Neural progenitor cell (in vitro differentiated cells): Measurements from ENCODE around the gene NARS2. TPM values are rescaled to one million over a fixed set of nuclear protein-coding genes. Genes with fewer than 3 reads are reported as not detected.

Source experiments
- DNase-seq: peaks from one replicate; pipeline ENCODE4 v3.0.0-alpha.2; 2016; ENCODE audit warnings: low spot score
- H2AFZ ChIP-seq: fragments of 200-600 bp; sonication (generic); replicated peaks from 2 replicates; pipeline ENCODE4 v1.6.1; 2016; ENCODE audit warnings: antibody characterized with exemption
- H3F3A ChIP-seq: fragments of 200-600 bp; sonication (generic); 2 replicates; pipeline ENCODE4 v1.6.1; 2016; ENCODE audit warnings: antibody characterized with exemption, low read depth
- H3K27ac ChIP-seq: fragments of 200-600 bp; sonication (generic); 2 replicates; pipeline ENCODE4 v1.5.1; 2016; ENCODE audit warnings: mild to moderate bottlenecking
- H3K27me3 ChIP-seq: fragments of 200-600 bp; sonication (generic); 2 replicates; pipeline ENCODE4 v1.6.1; 2016; ENCODE audit warnings: mild to moderate bottlenecking, moderate library complexity
- H3K36me3 ChIP-seq: fragments of 200-600 bp; sonication (generic); 2 replicates; pipeline ENCODE4 v1.5.1; 2016
- H3K4me1 ChIP-seq: fragments of 200-600 bp; sonication (generic); 2 replicates; pipeline ENCODE4 v1.6.1; 2016; ENCODE audit warnings: mixed run types
- H3K4me2 ChIP-seq: fragments of 200-600 bp; sonication (generic); 2 replicates; pipeline ENCODE4 v1.6.1; 2016
- H3K4me3 ChIP-seq: fragments of 200-600 bp; sonication (generic); 2 replicates; pipeline ENCODE4 v1.5.1; 2016
- H3K79me2 ChIP-seq: fragments of 200-600 bp; sonication (generic); 2 replicates; pipeline ENCODE4 v1.6.1; 2016; ENCODE audit warnings: low read depth
- H3K9ac ChIP-seq: fragments of 200-600 bp; sonication (generic); 2 replicates; pipeline ENCODE4 v1.6.1; 2016
- H3K9me3 ChIP-seq: fragments of 200-600 bp; sonication (generic); 2 replicates; pipeline ENCODE4 v1.5.1; 2016; ENCODE audit warnings: low read depth
- H4K20me1 ChIP-seq: fragments of 200-600 bp; sonication (generic); 2 replicates; pipeline ENCODE4 v1.6.1; 2016; ENCODE audit warnings: low read depth
- H3K27ac Mint-ChIP-seq: 3 replicates; pipeline ENCODE4 v1.8.0; 2021; ENCODE audit warnings: mixed read lengths
- H3K27me3 Mint-ChIP-seq: 2 replicates; pipeline ENCODE4 v1.8.0; 2022; ENCODE audit warnings: low read depth, mild to moderate bottlenecking, inconsistent platforms, moderate library complexity, mixed read lengths; ENCODE audit not compliant: insufficient read depth
- H3K36me3 Mint-ChIP-seq: 3 replicates; pipeline ENCODE4 v1.8.0; 2021; ENCODE audit warnings: mixed read lengths
- H3K4me1 Mint-ChIP-seq: 3 replicates; pipeline ENCODE4 v1.8.0; 2021; ENCODE audit warnings: mixed read lengths
- H3K4me3 Mint-ChIP-seq: 3 replicates; pipeline ENCODE4 v1.8.0; 2021; ENCODE audit warnings: mild to moderate bottlenecking, moderate library complexity, mixed read lengths
- H3K9me3 Mint-ChIP-seq: 3 replicates; pipeline ENCODE4 v1.8.0; 2020; ENCODE audit warnings: mixed read lengths
- EZH2 ChIP-seq: fragments of 200-600 bp; sonication (generic); IDR thresholded peaks from 2 replicates; pipeline ENCODE4 v1.6.1; 2017; ENCODE audit warnings: antibody characterized with exemption, mild to moderate bottlenecking, moderate library complexity
- EZH2phosphoT487 ChIP-seq: fragments of 200-600 bp; sonication (generic); IDR thresholded peaks from 2 replicates; pipeline ENCODE4 v1.6.1; 2017; ENCODE audit warnings: antibody characterized with exemption
- total RNA-seq: library from RNA; depleted of rRNA; stranded (reverse); fragments of >200 nt; gene quantifications from 2 replicates; pipeline ENCODE4 v1.2.3, GENCODE V29; 2015; ENCODE audit warnings: low replicate concordance
- TF ChIP-seq, protein P1 (sequence below): fragments of 200-600 bp; sonication (generic); IDR thresholded peaks from 2 replicates; pipeline ENCODE4 v1.5.1; 2017; ENCODE audit warnings: antibody characterized with exemption, mild to moderate bottlenecking

The NARS2 gene
- total RNA-seq, 1 donor from 2014 or later, result 53.0 TPM

DNA sequence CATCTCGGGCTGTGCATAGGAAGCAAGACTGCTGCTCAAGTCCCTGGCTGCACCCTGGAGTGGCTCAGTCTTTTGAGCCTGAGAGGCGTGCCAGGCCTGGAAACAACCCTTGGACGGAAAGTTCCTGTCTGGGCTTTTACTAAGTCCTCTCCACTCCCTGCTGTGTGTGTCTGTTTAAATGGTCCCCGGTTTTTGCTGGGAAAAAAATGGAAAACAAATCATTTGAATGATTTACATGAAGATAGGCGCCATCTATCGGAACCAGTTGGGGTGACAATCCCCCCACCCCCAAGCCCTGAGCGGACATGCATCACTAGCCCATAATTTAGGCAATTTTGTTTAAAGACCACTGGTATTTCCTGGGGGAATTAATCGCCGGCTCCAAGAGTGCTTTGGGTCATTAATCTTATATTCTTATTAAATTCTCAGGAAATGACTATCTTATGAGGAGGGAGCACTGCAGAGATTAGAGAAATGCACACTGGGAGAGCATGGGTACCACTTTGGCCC lies 154.4 kb downstream of the NARS2 start:
- Histone ChIP-seq H3K27me3 (peaks cover 18% of the 10 kb centered on the region), H2AFZ (no peak overlapping the region), H3K9ac (no peak overlapping the region), H3K4me2 (no peak overlapping the region), H4K20me1 (peaks cover 9% of the 10 kb centered on the region), H3K36me3 (no peaks in the 10 kb centered on the region), H3K9me3 (no peaks in the 10 kb centered on the region), H3K27ac (no peak overlapping the region), H3K79me2 (peaks cover 11% of the 10 kb centered on the region), H3K4me1 (peaks cover 29% of the 10 kb centered on the region), H3K4me3 (no peak overlapping the region), H3F3A (peaks cover 37% of the 10 kb centered on the region)
- Mint-ChIP-seq H3K36me3 (no peaks in the 10 kb centered on the region), H3K27ac (no peak overlapping the region), H3K4me3 (peak overlapping the region; percentile 20), H3K27me3 (peaks cover 20% of the 10 kb centered on the region), H3K4me1 (peaks cover 31% of the 10 kb centered on the region), H3K9me3 (no peaks in the 10 kb centered on the region)
- TF ChIP-seq, protein P1, sequence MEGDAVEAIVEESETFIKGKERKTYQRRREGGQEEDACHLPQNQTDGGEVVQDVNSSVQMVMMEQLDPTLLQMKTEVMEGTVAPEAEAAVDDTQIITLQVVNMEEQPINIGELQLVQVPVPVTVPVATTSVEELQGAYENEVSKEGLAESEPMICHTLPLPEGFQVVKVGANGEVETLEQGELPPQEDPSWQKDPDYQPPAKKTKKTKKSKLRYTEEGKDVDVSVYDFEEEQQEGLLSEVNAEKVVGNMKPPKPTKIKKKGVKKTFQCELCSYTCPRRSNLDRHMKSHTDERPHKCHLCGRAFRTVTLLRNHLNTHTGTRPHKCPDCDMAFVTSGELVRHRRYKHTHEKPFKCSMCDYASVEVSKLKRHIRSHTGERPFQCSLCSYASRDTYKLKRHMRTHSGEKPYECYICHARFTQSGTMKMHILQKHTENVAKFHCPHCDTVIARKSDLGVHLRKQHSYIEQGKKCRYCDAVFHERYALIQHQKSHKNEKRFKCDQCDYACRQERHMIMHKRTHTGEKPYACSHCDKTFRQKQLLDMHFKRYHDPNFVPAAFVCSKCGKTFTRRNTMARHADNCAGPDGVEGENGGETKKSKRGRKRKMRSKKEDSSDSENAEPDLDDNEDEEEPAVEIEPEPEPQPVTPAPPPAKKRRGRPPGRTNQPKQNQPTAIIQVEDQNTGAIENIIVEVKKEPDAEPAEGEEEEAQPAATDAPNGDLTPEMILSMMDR, result peak; percentile 75
- TF ChIP-seq EZH2 (no peak), EZH2phosphoT487 (no peak)
- peak; percentile 79 for DNase-seq

GRCh38 chr11:78419327-78419726 lies 155.3 kb downstream of the NARS2 start:
- TF ChIP-seq EZH2, result no peak
- no peak for TF ChIP-seq EZH2phosphoT487
- TF ChIP-seq, protein P1, result no peak
- Histone ChIP-seq H3K27ac (no peak overlapping the region), H3F3A (peaks cover 43% of the 10 kb centered on the region), H3K4me3 (no peak overlapping the region), H3K4me2 (no peak overlapping the region), H3K9ac (no peak overlapping the region), H4K20me1 (peaks cover 17% of the 10 kb centered on the region), H3K36me3 (no peaks in the 10 kb centered on the region), H3K9me3 (no peaks in the 10 kb centered on the region), H3K79me2 (peaks cover 21% of the 10 kb centered on the region), H3K27me3 (peaks cover 18% of the 10 kb centered on the region), H3K4me1 (peaks cover 20% of the 10 kb centered on the region), H2AFZ (no peak overlapping the region)
- no peak for DNase-seq
- Mint-ChIP-seq H3K27ac (no peak overlapping the region), H3K4me1 (peaks cover 31% of the 10 kb centered on the region), H3K9me3 (no peaks in the 10 kb centered on the region), H3K27me3 (peaks cover 20% of the 10 kb centered on the region), H3K4me3 (peak overlapping the region; percentile 66), H3K36me3 (no peaks in the 10 kb centered on the region)

DNA sequence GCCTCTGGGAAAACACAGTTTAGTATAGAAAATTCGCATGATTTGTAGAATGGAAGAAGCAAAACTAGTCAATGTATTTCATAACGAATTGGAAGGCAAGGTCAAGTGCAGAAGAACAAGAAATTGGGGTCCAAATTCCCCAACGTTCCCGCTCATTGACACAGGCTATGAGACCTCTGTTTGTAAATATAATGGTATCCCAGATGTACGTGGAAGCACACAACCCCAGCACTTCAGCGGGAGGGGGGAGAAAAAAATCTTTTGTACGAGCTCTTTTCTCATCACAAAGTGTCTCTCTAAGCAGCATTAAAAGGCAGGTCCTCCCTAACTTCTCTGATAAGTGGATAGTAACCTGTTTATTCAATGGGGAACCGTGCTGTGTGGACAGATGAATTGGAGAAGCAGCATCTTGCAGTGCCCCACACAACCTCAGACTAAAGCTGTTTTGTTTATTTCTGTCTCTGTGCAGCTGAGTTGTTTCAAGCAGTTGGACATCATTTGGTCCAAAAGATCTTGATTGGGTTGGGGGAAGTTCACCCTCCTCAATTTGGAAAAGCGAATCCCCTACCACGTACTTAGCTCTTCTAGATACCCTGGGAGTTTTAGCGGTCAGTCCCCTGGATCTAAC lies 156.0 kb downstream of the NARS2 start:
- no peak overlapping the region for H3K27ac ChIP-seq

More for the DNA sequence above, 156.0 kb downstream of the NARS2 start:
- H3K4me3 ChIP-seq, result peak overlapping the region; percentile 67
- no peaks in the 10 kb centered on the region for H3K9me3 ChIP-seq
- H3K4me2 ChIP-seq, result peak overlapping the region; percentile 87
- H3K4me1 ChIP-seq, result peaks cover 20% of the 10 kb centered on the region
- no peak overlapping the region for H2AFZ ChIP-seq
- Mint-ChIP-seq H3K27me3 (peaks cover 20% of the 10 kb centered on the region), H3K27ac (no peak overlapping the region), H3K4me1 (peaks cover 31% of the 10 kb centered on the region), H3K36me3 (no peaks in the 10 kb centered on the region), H3K9me3 (no peaks in the 10 kb centered on the region), H3K4me3 (peak overlapping the region; percentile 92)
- H3K79me2 ChIP-seq, result peaks cover 27% of the 10 kb centered on the region
- TF ChIP-seq, protein P1, result no peak
- TF ChIP-seq EZH2, result no peak
- no peak for TF ChIP-seq EZH2phosphoT487
- H4K20me1 ChIP-seq, result peaks cover 22% of the 10 kb centered on the region
- no peak overlapping the region for H3K9ac ChIP-seq
- H3K36me3 ChIP-seq, result no peaks in the 10 kb centered on the region
- peaks cover 43% of the 10 kb centered on the region for H3F3A ChIP-seq
- no peak for DNase-seq
- H3K27me3 ChIP-seq, result peaks cover 18% of the 10 kb centered on the region
